KMS-11 (cell line): ENCODE results near the gene NKX6-1.

Source experiments
- H2AFZ ChIP-seq: fragments of 200-600 bp; sonication (generic); 2 replicates; pipeline ENCODE4 v1.6.1; 2016; ENCODE audit warnings: antibody characterized with exemption, mixed run types, low read depth
- H3K27ac ChIP-seq: fragments of 200-600 bp; sonication (generic); 2 replicates; pipeline ENCODE4 v1.6.1; 2016; ENCODE audit warnings: mild to moderate bottlenecking, mixed run types
- H3K27me3 ChIP-seq: fragments of 200-600 bp; sonication (generic); 2 replicates; pipeline ENCODE4 v1.6.1; 2017; ENCODE audit warnings: mild to moderate bottlenecking, low read depth, mixed run types, moderate library complexity; ENCODE audit not compliant: insufficient read depth
- H3K36me3 ChIP-seq: fragments of 200-600 bp; sonication (generic); 2 replicates; pipeline ENCODE4 v1.6.1; 2017; ENCODE audit warnings: mild to moderate bottlenecking, mixed run types; ENCODE audit not compliant: insufficient read depth
- H3K4me1 ChIP-seq: fragments of 200-600 bp; sonication (generic); 2 replicates; pipeline ENCODE4 v1.6.1; 2016; ENCODE audit warnings: mild to moderate bottlenecking, low read depth, mixed run types; ENCODE audit not compliant: poor library complexity, severe bottlenecking
- H3K4me2 ChIP-seq: fragments of 200-600 bp; sonication (generic); 2 replicates; pipeline ENCODE4 v1.7.0; 2016; ENCODE audit warnings: mild to moderate bottlenecking, mixed run types
- H3K4me3 ChIP-seq: fragments of 200-600 bp; sonication (generic); IDR thresholded peaks from 2 replicates; pipeline ENCODE4 v1.6.1; 2017; ENCODE audit warnings: low read depth, low read length, mixed read lengths; ENCODE audit not compliant: insufficient read depth
- H3K79me2 ChIP-seq: fragments of 200-600 bp; sonication (generic); 2 replicates; pipeline ENCODE4 v1.6.1; 2016; ENCODE audit warnings: low read depth, mixed run types; ENCODE audit not compliant: insufficient read depth
- H3K9ac ChIP-seq: fragments of 200-600 bp; sonication (generic); 2 replicates; pipeline ENCODE4 v1.6.1; 2016; ENCODE audit warnings: mild to moderate bottlenecking, mixed run types
- H4K20me1 ChIP-seq: fragments of 200-600 bp; sonication (generic); 2 replicates; pipeline ENCODE4 v1.6.1; 2016; ENCODE audit warnings: mild to moderate bottlenecking, mixed run types; ENCODE audit not compliant: insufficient read depth
- TF ChIP-seq, protein P1 (sequence below): fragments of 200-600 bp; sonication (generic); conservative IDR thresholded peaks from 2 replicates; pipeline ENCODE4 v1.6.1; 2017; ENCODE audit warnings: low read depth, mild to moderate bottlenecking, antibody characterized with exemption, low read length, moderate library complexity, mixed read lengths

Gene NKX6-1

DNA sequence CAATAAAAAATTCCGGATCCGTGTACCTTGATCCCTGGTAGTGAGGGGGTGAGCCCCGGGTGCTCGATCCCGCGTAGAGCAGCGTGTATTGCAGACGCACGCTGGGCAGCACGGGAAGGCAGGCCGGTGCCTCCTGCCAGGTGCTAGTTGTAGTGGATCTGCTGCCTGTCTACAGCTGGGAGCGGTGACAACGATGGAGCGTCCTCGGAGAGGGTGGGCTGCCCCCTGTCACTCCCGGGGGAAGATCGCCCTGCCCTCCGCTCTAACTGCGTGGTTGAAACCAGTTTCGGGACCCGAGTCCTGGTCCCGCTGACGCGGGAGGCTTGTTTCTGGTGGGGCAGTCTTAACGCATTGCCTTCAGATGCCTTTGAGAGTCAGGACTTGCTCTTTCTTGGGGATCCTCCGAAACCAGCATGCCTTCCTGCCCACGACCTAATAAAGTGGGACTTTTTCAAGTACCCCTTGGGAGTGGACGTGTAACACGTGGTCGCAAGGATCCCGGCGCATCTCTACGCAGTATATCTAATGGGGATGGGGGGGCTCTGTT lies 2.7 kb upstream of the NKX6-1 start:
- no peaks in the 10 kb centered on the region for H3K27me3 ChIP-seq
- H3K4me2 ChIP-seq, result no peak overlapping the region
- no peak overlapping the region for H3K9ac ChIP-seq
- H4K20me1 ChIP-seq, result no peaks in the 10 kb centered on the region
- no peaks in the 10 kb centered on the region for H3K36me3 ChIP-seq
- TF ChIP-seq, protein P1, sequence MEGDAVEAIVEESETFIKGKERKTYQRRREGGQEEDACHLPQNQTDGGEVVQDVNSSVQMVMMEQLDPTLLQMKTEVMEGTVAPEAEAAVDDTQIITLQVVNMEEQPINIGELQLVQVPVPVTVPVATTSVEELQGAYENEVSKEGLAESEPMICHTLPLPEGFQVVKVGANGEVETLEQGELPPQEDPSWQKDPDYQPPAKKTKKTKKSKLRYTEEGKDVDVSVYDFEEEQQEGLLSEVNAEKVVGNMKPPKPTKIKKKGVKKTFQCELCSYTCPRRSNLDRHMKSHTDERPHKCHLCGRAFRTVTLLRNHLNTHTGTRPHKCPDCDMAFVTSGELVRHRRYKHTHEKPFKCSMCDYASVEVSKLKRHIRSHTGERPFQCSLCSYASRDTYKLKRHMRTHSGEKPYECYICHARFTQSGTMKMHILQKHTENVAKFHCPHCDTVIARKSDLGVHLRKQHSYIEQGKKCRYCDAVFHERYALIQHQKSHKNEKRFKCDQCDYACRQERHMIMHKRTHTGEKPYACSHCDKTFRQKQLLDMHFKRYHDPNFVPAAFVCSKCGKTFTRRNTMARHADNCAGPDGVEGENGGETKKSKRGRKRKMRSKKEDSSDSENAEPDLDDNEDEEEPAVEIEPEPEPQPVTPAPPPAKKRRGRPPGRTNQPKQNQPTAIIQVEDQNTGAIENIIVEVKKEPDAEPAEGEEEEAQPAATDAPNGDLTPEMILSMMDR, result no peak
- H3K4me1 ChIP-seq, result no peaks in the 10 kb centered on the region
- H3K27ac ChIP-seq, result no peak overlapping the region
- H3K79me2 ChIP-seq, result no peaks in the 10 kb centered on the region
- H2AFZ ChIP-seq, result no peak overlapping the region
- no peak overlapping the region for H3K4me3 ChIP-seq

DNA sequence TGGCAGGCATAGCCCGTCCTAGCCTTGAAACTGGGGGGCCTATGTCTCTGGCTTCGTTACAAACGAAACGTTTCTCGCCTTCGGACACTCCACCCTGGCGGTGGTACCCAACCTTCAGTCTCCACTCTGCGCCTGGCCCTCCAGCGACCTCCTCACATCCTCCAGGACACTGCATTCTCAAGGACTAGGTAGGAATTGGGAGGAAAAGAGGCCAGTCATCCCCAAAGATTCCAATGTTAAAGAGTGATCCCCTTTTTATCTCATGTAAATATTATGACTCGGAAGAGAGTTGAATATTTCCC lies 2.1 kb upstream of the NKX6-1 start:
- no peaks in the 10 kb centered on the region for H3K79me2 ChIP-seq
- no peaks in the 10 kb centered on the region for H3K27me3 ChIP-seq
- H3K27ac ChIP-seq, result no peak overlapping the region
- no peaks in the 10 kb centered on the region for H3K4me1 ChIP-seq
- no peaks in the 10 kb centered on the region for H3K36me3 ChIP-seq
- H4K20me1 ChIP-seq, result no peaks in the 10 kb centered on the region
- no peak overlapping the region for H3K9ac ChIP-seq
- H2AFZ ChIP-seq, result no peak overlapping the region
- no peak overlapping the region for H3K4me3 ChIP-seq
- TF ChIP-seq, protein P1, result no peak
- H3K4me2 ChIP-seq, result no peak overlapping the region

DNA sequence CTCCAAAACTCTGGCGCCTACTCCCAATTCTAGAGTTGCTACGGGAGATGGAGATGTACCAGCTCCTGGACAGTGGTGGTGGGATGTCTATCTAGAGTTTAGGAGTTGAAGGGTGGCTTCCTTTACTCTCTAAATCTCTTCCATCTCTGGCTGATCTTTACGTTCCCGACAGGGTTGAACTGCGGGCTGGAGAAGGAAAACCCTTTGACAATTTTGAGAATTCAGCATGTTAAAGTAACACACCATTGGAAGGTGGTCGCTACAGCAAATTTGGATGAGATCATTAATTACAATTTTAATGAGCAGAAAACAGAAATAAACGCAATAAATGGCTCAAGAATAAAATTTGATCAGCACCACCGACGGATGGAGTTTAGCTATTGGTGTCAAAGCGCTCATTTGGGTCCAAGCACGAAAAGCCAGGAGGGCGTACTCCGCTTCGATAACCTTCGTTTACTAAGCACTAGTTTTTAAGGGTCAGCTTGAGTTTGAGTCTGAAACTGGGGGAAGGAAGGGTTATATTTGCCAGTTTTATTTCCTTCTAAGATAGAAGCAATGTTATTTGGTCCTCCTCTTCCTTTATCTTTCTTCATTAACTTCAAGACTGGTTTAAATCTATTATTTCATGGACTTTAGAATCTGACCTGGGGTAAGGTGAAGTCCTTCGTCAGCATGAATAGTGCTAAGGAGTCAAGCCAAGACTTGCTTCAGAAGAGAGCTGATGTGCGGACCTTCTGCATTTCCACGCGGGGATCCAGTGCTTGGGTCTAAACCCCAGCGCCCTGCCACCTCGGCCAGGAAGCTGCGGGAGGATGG lies 1.5 kb upstream of the NKX6-1 start:
- Histone ChIP-seq H2AFZ (peak overlapping the region; percentile 87; the same call in 1 of the 2 replicates), H3K27me3 (no peaks in the 10 kb centered on the region)

DNA sequence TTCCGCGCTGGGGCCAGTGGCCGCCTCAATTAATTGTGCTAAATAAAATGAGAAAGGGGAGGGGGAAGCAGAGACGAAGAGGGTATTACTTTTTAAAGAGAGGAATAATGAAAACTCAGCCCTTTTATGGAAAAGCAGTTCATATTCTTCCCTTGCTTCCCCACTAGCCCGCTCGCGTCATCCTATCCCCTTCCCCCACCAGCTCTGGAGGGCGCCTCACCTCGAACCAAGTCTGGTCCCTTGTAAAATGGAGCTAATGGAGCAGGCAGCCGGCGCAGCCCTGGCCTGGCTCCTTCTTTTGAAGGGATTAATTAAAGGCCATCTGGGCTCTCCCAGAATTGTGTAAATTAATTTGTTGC lies 511 bp upstream of the NKX6-1 start:
- Histone ChIP-seq H2AFZ (peak overlapping the region; percentile 87), H3K27me3 (no peaks in the 10 kb centered on the region), H3K4me3 (peak overlapping the region; percentile 5), H3K27ac (no peak overlapping the region), H3K4me1 (no peaks in the 10 kb centered on the region), H3K9ac (no peak overlapping the region), H3K79me2 (no peaks in the 10 kb centered on the region), H4K20me1 (no peaks in the 10 kb centered on the region), H3K4me2 (peak overlapping the region; percentile 70), H3K36me3 (no peaks in the 10 kb centered on the region)
- TF ChIP-seq, protein P1, result no peak

More for the DNA sequence above, 1.5 kb upstream of the NKX6-1 start:
- H3K79me2 ChIP-seq, result no peaks in the 10 kb centered on the region
- no peak overlapping the region for H3K4me2 ChIP-seq
- no peaks in the 10 kb centered on the region for H4K20me1 ChIP-seq
- H3K36me3 ChIP-seq, result no peaks in the 10 kb centered on the region
- TF ChIP-seq, protein P1, result no peak
- H3K27ac ChIP-seq, result no peak overlapping the region
- H3K4me1 ChIP-seq, result no peaks in the 10 kb centered on the region
- H3K9ac ChIP-seq, result no peak overlapping the region
- H3K4me3 ChIP-seq, result no peak overlapping the region
